H1 (cell line): ENCODE results near the gene ASB7. TPM values are rescaled to one million over a fixed set of nuclear protein-coding genes. Genes with fewer than 3 reads are reported as not detected.
A peak's percentile ranks its signal among the peaks of the same experiment; 100 is the strongest.

Experiments
- CTCF ChIA-PET: fragments of 300-600 bp; sonication (Branson Sonifier 250); formaldehyde crosslinking; loops from one replicate; lab custom pipeline; 2021; ENCODE audit not compliant: partially characterized antibody; lab: Charles Lee
- POLR2A ChIA-PET: fragments of 300-600 bp; sonication (Branson Sonifier 250); formaldehyde crosslinking; loops from one replicate; lab custom pipeline; 2021; ENCODE audit warnings: inconsistent platforms; ENCODE audit not compliant: partially characterized antibody; lab: Charles Lee
- DNase-seq, 2 experiments: peaks; one replicate each; pipeline versions ENCODE4 v3.0.0 to v3.0.0-alpha.2; 2010 to 2022; ENCODE audit warnings: low spot score in 2 of 2, low read depth in 1 of 2, mixed read lengths in 1 of 2
- FAIRE-seq: peaks from 2 replicates; lab custom pipeline; 2011; peaks lifted over from hg19 to GRCh38; lab: Jason Lieb, UNC
- H2AFZ ChIP-seq: 2 replicates; pipeline ENCODE4 v1.8.1; 2012; ENCODE audit warnings: low read length, inconsistent platforms
- H2AK5ac ChIP-seq: 2 replicates; pipeline ENCODE4 v1.6.1; 2013; ENCODE audit warnings: low read depth, low read length
- H2BK120ac ChIP-seq: replicated peaks from 2 replicates; pipeline ENCODE3; 2013; ENCODE audit warnings: low read depth, low read length, inconsistent platforms
- H2BK12ac ChIP-seq: 2 replicates; pipeline ENCODE4 v1.6.1; 2013; ENCODE audit warnings: low read depth, low read length
- H2BK15ac ChIP-seq: 2 replicates; pipeline ENCODE4 v1.6.1; 2013; ENCODE audit warnings: low read length
- H2BK20ac ChIP-seq: 2 replicates; pipeline ENCODE4 v1.6.1; 2013; ENCODE audit warnings: low read length
- H2BK5ac ChIP-seq: 2 replicates; pipeline ENCODE4 v1.6.1; 2013; ENCODE audit warnings: low read depth, low read length
- H3K14ac ChIP-seq: 2 replicates; pipeline ENCODE4 v1.6.1; 2013; ENCODE audit warnings: inconsistent platforms; ENCODE audit not compliant: insufficient read length
- H3K18ac ChIP-seq: 2 replicates; pipeline ENCODE4 v1.6.1; 2013; ENCODE audit warnings: low read length; ENCODE audit errors: extremely low read depth
- H3K23ac ChIP-seq: 2 replicates; pipeline ENCODE4 v1.6.1; 2013; ENCODE audit warnings: inconsistent platforms; ENCODE audit not compliant: insufficient read length
- H3K23me2 ChIP-seq: 2 replicates; pipeline ENCODE4 v1.6.1; 2013; ENCODE audit warnings: low read depth, low read length
- H3K27ac ChIP-seq: 2 replicates; pipeline ENCODE4 v1.6.1; 2011; ENCODE audit warnings: low read depth, low read length, inconsistent platforms
- H3K27me3 ChIP-seq, 4 experiments: replicated peaks in 1 of 4; 1 replicate in 1 of 4; 2 replicates in 3 of 4; pipeline versions ENCODE4 v1.6.1 to v1.8.1; 2011 to 2013; ENCODE audit warnings: low read length in 3 of 4, mild to moderate bottlenecking in 3 of 4, inconsistent platforms in 2 of 4, mixed read lengths in 2 of 4, moderate library complexity in 1 of 4; ENCODE audit not compliant: control insufficient read depth in 3 of 4, insufficient read depth in 3 of 4; ENCODE audit errors: extremely low read depth in 1 of 4
- H3K36me3 ChIP-seq, 4 experiments: 2 replicates each; pipeline versions ENCODE4 v1.6.1 to v1.8.1; 2011 to 2013; ENCODE audit warnings: mild to moderate bottlenecking in 4 of 4, low read length in 3 of 4, moderate library complexity in 2 of 4, control low read depth in 1 of 4, inconsistent platforms in 1 of 4; ENCODE audit not compliant: insufficient read depth in 4 of 4, control insufficient read depth in 2 of 4
- H3K4ac ChIP-seq: replicated peaks from 2 replicates; pipeline ENCODE3; 2013; ENCODE audit warnings: low read length, low read depth, mixed read lengths, inconsistent platforms; ENCODE audit not compliant: insufficient read length
- H3K4me1 ChIP-seq, 4 experiments: replicated peaks in 1 of 4; 1 replicate in 1 of 4; 2 replicates in 3 of 4; pipeline versions ENCODE4 v1.6.1 to v1.8.1; 2011 to 2013; ENCODE audit warnings: low read length in 3 of 4, inconsistent platforms in 2 of 4, mixed read lengths in 1 of 4; ENCODE audit not compliant: insufficient read depth in 4 of 4, control insufficient read depth in 3 of 4
- H3K4me2 ChIP-seq, 2 experiments: 2 replicates each; pipeline versions ENCODE4 v1.6.1 to v1.8.1; 2011 to 2013; ENCODE audit warnings: low read depth in 2 of 2, low read length in 2 of 2, control low read depth in 1 of 2, inconsistent platforms in 1 of 2, mild to moderate bottlenecking in 1 of 2; ENCODE audit not compliant: insufficient read depth in 1 of 2
- H3K4me3 ChIP-seq, 4 experiments: fragments of 200-600, 300-600 bp in 1 of 4; sonication (generic), shearing (Covaris generic), sonication (Bioruptor Twin) in 1 of 4; 2 replicates each; pipeline versions ENCODE4 v1.5.1 to v1.8.1; 2011 to 2016; ENCODE audit warnings: low read length in 4 of 4, low read depth in 3 of 4, control low read depth in 2 of 4, inconsistent platforms in 2 of 4, mild to moderate bottlenecking in 2 of 4, mixed read lengths in 1 of 4, moderate library complexity in 1 of 4; ENCODE audit not compliant: insufficient read depth in 2 of 4; ENCODE audit errors: extremely low read depth in 1 of 4
- H3K56ac ChIP-seq: replicated peaks from 2 replicates; pipeline ENCODE3; 2013; ENCODE audit warnings: low read depth, mild to moderate bottlenecking, mixed read lengths, low read length, inconsistent platforms; ENCODE audit not compliant: insufficient read length
- H3K79me1 ChIP-seq: 2 replicates; pipeline ENCODE4 v1.6.1; 2013; ENCODE audit warnings: low read depth, low read length, control low read depth
- H3K79me2 ChIP-seq, 2 experiments: 2 replicates each; pipeline versions ENCODE4 v1.6.1 to v1.8.1; 2012 to 2013; ENCODE audit warnings: low read length in 2 of 2, mild to moderate bottlenecking in 2 of 2, inconsistent platforms in 1 of 2; ENCODE audit not compliant: insufficient read depth in 2 of 2, control insufficient read depth in 1 of 2
- H3K9ac ChIP-seq, 4 experiments: replicated peaks in 1 of 4; 1 replicate in 1 of 4; 2 replicates in 3 of 4; pipeline versions ENCODE4 v1.6.1 to v1.8.1; 2011 to 2013; ENCODE audit warnings: low read depth in 3 of 4, low read length in 3 of 4, control low read depth in 2 of 4, mild to moderate bottlenecking in 2 of 4, moderate library complexity in 2 of 4, inconsistent platforms in 1 of 4; ENCODE audit errors: extremely low read depth in 1 of 4
- H3K9me3 ChIP-seq, 2 experiments: 2 replicates each; pipeline versions ENCODE4 v1.6.1 to v1.8.1; 2012 to 2013; ENCODE audit warnings: mild to moderate bottlenecking in 2 of 2, moderate library complexity in 2 of 2, control low read depth in 1 of 2, inconsistent platforms in 1 of 2, low read depth in 1 of 2, low read length in 1 of 2, mixed read lengths in 1 of 2; ENCODE audit not compliant: insufficient read depth in 2 of 2
- H4K20me1 ChIP-seq, 2 experiments: replicated peaks in 1 of 2; 2 replicates each; pipeline versions ENCODE3 to v1.8.1; 2011 to 2013; ENCODE audit warnings: inconsistent platforms in 2 of 2, low read length in 2 of 2, mild to moderate bottlenecking in 1 of 2; ENCODE audit not compliant: insufficient read depth in 2 of 2, control insufficient read depth in 1 of 2
- H4K5ac ChIP-seq: 2 replicates; pipeline ENCODE4 v1.6.1; 2013; ENCODE audit warnings: low read length, low read depth, mixed read lengths, inconsistent platforms; ENCODE audit not compliant: insufficient read length
- H4K8ac ChIP-seq: 2 replicates; pipeline ENCODE4 v1.8.0; 2013; ENCODE audit warnings: mild to moderate bottlenecking, moderate library complexity, low read length, inconsistent platforms; ENCODE audit not compliant: insufficient read depth; ENCODE audit errors: extremely low read depth
- H4K91ac ChIP-seq: replicated peaks from 2 replicates; pipeline ENCODE3; 2013; ENCODE audit warnings: low read length, mixed read lengths, inconsistent platforms; ENCODE audit not compliant: insufficient read length
- WGBS, 2 experiments: shearing (Covaris generic) in 1 of 2; methylation state at CpG; one replicate each; pipeline versions ENCODE4 v1.1.6 to v1.1.7; 2013 to 2015; ENCODE audit warnings: low lambda C conversion rate in 2 of 2, mixed read lengths in 2 of 2, inconsistent platforms in 1 of 2, low coverage in 1 of 2, missing lambda C conversion rate in 1 of 2; ENCODE audit not compliant: insufficient replicate concordance in 2 of 2, insufficient coverage in 1 of 2, insufficient read length in 1 of 2; ENCODE audit errors: extremely low coverage in 1 of 2, missing lambda C conversion rate in 1 of 2; 5-methylcytosine and 5-hydroxymethylcytosine counted together
- long read RNA-seq, 2 experiments: library from RNA in 1 of 2; library from capped mRNA in 1 of 2; stranded (forward); transcript quantifications; one replicate each; pipeline ENCODE4 v2.0.0, GENCODE V29; 2021; ENCODE audit warnings: inconsistent platforms in 1 of 2
- polyA minus RNA-seq, 3 experiments: library from RNA; depleted of rRNA, polyadenylated mRNA; stranded (reverse); fragments of >200 nt; gene quantifications; 1 replicate in 2 of 3; 2 replicates in 1 of 3; pipeline ENCODE4 v1.2.3, GENCODE V29; 2011
- polyA plus RNA-seq, 7 experiments: library from polyadenylated mRNA; depleted of rRNA in 3 of 7; stranded (reverse) in 5 of 7; unstranded in 2 of 7; fragments of >200 nt in 5 of 7; fragments of 200-250 nt in 2 of 7; gene quantifications; 1 replicate in 5 of 7; 2 replicates in 1 of 7; 4 replicates in 1 of 7; pipeline versions ENCODE4 v1.2.1 to v1.2.3, GENCODE V29; 2011 to 2013; ENCODE audit warnings: missing spikeins in 2 of 7, mixed read lengths in 2 of 7
- total RNA-seq: library from RNA; stranded (reverse); fragmentation: NEBNext Ultra II Directional; extraction: Animal tissue kit (Norgen Biotek cat#: 25700); gene quantifications from 2 replicates; pipeline ENCODE4 v1.2.1, GENCODE V29; 2021

Gene ASB7
- total RNA-seq: 9.7 and 12.8 TPM in 2 replicates
- 5.0 and 5.2 TPM in 2 replicates for polyA plus RNA-seq (2011; rRNA removed)
- 6.0 TPM for polyA plus RNA-seq (2011; cell fraction: cytosol; rRNA removed)
- 6.9 TPM for polyA plus RNA-seq (2011; cell fraction: nucleus; rRNA removed)
- polyA plus RNA-seq (2012, experiment 1 of 2): 6.4 to 7.1 TPM (median 6.6 TPM) in 4 replicates
- polyA plus RNA-seq (2012, experiment 2 of 2): 0.98 TPM
- polyA plus RNA-seq (2013, experiment 1 of 2): 4.2 TPM
- polyA plus RNA-seq (2013, experiment 2 of 2): 4.5 TPM
- 19.9 and 21.3 TPM in 2 replicates for polyA minus RNA-seq (2011; rRNA and poly(A)+ RNA removed)
- polyA minus RNA-seq (2011; cell fraction: cytosol; rRNA and poly(A)+ RNA removed): 9.7 TPM
- polyA minus RNA-seq (2011; cell fraction: nucleus; rRNA and poly(A)+ RNA removed): 19.9 TPM
- long read RNA-seq, experiment 1, full-length matches to known transcripts: 3 of 8 reads
- long read RNA-seq, experiment 1, partial matches to known transcripts: 4 of 8 reads
- long read RNA-seq, experiment 1, other reads (novel, unspliced or antisense): 1 of 8 reads
- long read RNA-seq, experiment 2, partial matches to known transcripts: 0 of 1 reads
- long read RNA-seq, experiment 2, other reads (novel, unspliced or antisense): 1 of 1 reads

- H2AK5ac ChIP-seq: no peak within 1 kb of the TSS
- FAIRE-seq: peak; percentile 94
- no peaks in the 10 kb centered on the region for H3K9me3 ChIP-seq
- peaks cover 0 to 58% of the 10 kb centered on the region in 2 experiments; a peak in 3 of 4 replicates for H3K79me2 ChIP-seq
- peak within 1 kb of the TSS; percentile 76 to 81 (median 78) for H3K9ac ChIP-seq
- peaks cover 3% of the 10 kb centered on the region; the same call in 1 of the 2 replicates for H3K79me1 ChIP-seq
- peak within 1 kb of the TSS; percentile 92 to 94 for H3K4me2 ChIP-seq
- peak within 1 kb of the TSS; percentile 66 for H4K91ac ChIP-seq
- H3K27ac ChIP-seq: peak within 1 kb of the TSS; percentile 71
- peaks cover 0 to 5% (median 0%) of the 10 kb centered on the region in 4 experiments; a peak in 2 of 8 replicates for H3K36me3 ChIP-seq
- H2BK15ac ChIP-seq: no peak within 1 kb of the TSS
- peak; percentile 95 to 100 for DNase-seq
- no peaks in the 10 kb centered on the region for H3K27me3 ChIP-seq
- H3K18ac ChIP-seq: peak within 1 kb of the TSS; percentile 72; the same call in 1 of the 2 replicates
- WGBS, 2 experiments: 2% methylated on average over 49 of the region's 51 CpGs; no CpG with 5 or more reads in 1 of the 2 experiments
- H2BK5ac ChIP-seq: peak within 1 kb of the TSS; percentile 84; the same call in 1 of the 2 replicates
- H3K23me2 ChIP-seq: 0 out of 2 replicates have a peak, but pooled peaks cover 3% of the 10 kb centered on the region
- H3K4me3 ChIP-seq: peak within 1 kb of the TSS; percentile 96 to 99 (median 98)
- H4K5ac ChIP-seq: peak within 1 kb of the TSS; percentile 60
- peaks cover 0 to 2% of the 10 kb centered on the region in 2 experiments for H4K20me1 ChIP-seq
- H3K56ac ChIP-seq: peak within 1 kb of the TSS; percentile 49
- peak within 1 kb of the TSS; percentile 30 for H2AFZ ChIP-seq
- no peak within 1 kb of the TSS for H2BK120ac ChIP-seq
- peak within 1 kb of the TSS; percentile 94 for H4K8ac ChIP-seq
- no peak within 1 kb of the TSS for H2BK12ac ChIP-seq
- H3K4me1 ChIP-seq: peaks cover 0 to 9% (median 4%) of the 10 kb centered on the region in 4 experiments; a peak in 3 of 7 replicates
- no peak within 1 kb of the TSS for H3K23ac ChIP-seq
- peak within 1 kb of the TSS; percentile 61 for H3K4ac ChIP-seq
- ChIA-PET POLR2A (interaction anchor here (0.7 to 1.8 kb wide), 5 partner anchors 13 to 692 kb away, joined by 3 to 9 read pairs (median 3); no protein-coding TSS in a partner anchor), CTCF (interaction anchor here (1.0 to 4.3 kb wide), 5 partner anchors 30 to 316 kb away, joined by 3 to 20 read pairs (median 4); no protein-coding TSS in a partner anchor)
- H2BK20ac ChIP-seq: no peak within 1 kb of the TSS
- H3K14ac ChIP-seq: no peak within 1 kb of the TSS
Observed at GRCh38 chr15:100602064-100602822, at the start of gene ASB7, which contains the start of gene LINS1. Gene ASB7 (plus strand): TSS chr15:100602589. CDS start chr15:100612217, 9,628 bp downstream. Gene LINS1 (minus strand): TSS chr15:100602184. CDS start chr15:100580842, 21,342 bp downstream.
